GM18526 (cell line): ENCODE measurements around the gene LINGO3.

ENCODE experiments used
- POLR2A ChIP-seq: IDR thresholded peaks from 3 replicates; pipeline ENCODE4 v1.6.1; 2011; ENCODE audit not compliant: insufficient read length; ENCODE audit errors: extremely low read depth

LINGO3 gene, protein sequence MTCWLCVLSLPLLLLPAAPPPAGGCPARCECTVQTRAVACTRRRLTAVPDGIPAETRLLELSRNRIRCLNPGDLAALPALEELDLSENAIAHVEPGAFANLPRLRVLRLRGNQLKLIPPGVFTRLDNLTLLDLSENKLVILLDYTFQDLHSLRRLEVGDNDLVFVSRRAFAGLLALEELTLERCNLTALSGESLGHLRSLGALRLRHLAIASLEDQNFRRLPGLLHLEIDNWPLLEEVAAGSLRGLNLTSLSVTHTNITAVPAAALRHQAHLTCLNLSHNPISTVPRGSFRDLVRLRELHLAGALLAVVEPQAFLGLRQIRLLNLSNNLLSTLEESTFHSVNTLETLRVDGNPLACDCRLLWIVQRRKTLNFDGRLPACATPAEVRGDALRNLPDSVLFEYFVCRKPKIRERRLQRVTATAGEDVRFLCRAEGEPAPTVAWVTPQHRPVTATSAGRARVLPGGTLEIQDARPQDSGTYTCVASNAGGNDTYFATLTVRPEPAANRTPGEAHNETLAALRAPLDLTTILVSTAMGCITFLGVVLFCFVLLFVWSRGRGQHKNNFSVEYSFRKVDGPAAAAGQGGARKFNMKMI

DNA sequence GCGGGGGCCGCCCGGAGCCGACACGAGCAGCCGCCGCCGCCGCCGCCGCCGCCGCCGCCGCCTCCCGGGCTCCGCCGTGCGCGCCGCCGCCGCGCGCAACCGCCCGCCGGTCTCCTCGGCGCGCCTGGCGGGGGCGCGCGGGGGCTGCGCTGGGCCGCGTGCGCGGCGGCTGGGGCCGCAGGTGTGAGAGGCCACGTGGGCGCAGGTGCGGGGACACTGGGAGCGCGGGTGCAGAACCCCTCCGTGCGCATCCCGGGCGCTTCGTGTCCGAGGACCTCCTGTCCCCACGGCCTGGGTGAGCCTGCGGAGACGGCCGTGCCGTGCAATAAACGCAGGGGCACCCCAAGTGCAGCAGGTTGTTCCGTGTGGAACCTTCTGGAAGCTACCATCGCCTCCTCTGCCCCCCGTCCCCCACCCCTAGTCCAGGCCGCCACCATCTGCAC is at the start of gene LINGO3:
LINGO3 (minus strand) TSS at position 41 of the 443 bp plus-strand sequence. CDS start 16,378 bp downstream, outside the sequence.
- TF ChIP-seq POLR2A: no peak

DNA sequence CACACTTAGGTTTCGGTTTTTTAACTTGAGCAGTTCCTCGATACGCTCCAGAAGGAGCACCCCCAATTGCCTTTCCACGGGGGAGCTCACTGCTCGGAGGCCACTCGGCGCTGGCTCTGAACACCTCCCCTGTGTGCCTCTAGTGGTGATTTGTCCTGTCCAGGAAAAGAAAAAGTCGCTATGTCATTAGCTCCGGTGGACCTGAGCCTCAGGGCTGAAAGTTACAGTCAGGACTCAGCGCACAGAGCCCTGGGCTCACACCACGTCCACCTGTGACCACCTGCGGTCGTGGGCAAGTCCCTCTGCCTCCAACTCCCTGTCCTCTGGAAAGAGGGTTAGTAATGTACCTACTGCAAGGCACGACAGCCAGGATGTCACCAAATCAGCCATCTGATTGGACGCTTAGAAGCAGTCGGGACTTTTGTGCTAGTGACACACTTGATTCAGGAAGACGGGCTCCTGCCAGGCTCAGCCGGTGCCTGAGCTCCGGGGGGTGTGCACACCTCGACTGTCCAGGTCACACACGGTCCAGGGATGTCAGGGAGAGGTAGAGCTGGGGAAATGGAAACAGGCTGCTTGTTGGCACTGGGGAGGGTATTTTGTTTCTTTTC is 48.2 kb upstream of the LINGO3 start:
- no peak for TF ChIP-seq POLR2A

DNA sequence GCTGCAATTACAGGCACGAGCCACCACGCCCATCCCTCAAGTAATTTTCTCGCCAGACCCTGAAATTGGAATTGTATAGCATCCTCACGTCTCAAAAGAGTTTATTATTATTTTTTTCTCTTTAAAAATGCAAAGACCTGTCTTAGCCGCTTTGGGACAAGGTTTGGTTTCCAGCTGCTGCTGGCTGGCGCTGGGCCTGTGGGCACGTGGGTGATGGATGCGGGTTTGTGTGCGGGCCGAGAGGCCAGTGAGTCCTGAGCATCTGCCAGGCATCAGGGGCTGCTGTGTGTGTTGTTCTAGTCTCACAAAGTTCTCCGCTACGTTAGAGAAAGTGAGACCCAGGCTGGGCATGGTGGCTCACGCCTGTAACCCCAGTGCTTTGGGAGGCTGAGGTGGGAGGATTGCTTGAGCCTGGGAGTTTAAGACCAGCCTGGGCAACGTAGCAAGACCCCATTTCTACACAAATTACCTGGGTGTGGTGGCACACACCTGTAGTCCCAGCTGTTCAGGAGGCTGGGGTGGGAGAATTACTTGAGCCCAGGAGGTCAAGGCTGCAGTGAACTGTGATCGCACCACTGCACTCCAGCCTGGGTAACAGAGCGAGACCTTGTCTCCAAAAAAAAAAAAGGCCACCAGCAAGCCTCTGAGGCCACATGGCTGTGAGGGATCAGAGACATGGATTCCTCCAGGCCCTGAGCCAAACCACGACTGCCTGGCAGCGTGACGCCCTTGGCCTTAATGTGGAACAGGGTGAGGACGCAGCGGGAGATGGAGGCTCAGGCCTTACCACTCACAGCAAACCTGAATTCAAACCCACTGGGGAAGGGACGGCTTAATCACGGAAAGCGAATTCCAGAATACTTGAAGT is 47.4 kb upstream of the LINGO3 start:
- TF ChIP-seq POLR2A: no peak

DNA sequence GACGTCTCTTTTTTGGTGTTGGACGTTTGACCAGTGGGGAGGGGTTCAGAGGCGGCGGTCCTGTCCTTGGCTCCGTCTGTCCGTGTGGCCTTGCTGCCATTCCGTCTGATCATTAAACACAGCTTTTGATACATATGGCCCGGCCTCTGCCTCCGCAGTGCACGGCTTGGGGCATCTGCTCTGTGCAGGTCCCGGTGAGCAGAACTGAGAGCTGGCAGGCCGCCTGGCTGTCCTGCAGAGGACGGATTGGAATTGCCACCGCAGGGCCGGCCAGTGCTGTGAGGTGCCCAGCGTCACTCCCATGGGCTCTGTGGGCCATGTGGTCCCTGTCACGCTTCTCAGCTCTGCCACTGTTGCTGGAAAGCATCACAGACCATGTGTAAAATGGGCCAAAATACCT is 46.7 kb upstream of the LINGO3 start:
- no peak for TF ChIP-seq POLR2A

DNA sequence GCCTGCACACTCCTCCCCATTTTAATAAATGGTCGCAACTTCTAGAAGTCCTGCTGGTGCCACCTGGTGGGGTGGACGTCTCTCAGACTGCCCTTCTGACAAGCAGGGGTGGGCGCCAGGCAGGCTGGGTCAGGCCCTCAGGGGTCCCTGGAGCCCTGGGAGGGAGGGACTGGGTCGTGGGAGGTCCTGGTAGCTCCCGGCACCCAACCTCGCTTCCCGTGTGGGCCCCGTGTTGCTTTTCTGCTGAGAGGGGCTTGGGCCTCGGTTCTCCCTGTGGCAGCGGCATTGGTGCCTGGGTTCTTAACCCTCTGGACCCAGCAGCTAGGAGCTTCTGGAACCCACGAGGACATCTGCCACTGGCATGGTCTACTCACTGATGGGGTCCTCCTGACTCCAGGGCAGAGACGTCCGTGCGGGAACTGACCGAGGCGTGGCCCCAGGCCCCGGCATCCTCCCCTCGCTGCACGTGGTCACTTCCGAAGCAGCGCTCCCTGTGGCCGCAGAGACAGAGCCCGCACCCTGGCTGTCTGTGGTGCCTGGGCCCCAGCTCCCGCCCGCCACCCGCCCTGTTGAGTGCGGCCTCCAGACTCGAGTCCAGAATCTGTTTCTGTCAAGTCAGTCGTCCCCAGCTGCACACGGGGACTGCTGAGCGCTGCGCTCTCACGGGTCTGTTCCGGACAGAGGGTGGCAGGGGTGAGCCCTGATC is 46.1 kb upstream of the LINGO3 start:
- no peak for TF ChIP-seq POLR2A

DNA sequence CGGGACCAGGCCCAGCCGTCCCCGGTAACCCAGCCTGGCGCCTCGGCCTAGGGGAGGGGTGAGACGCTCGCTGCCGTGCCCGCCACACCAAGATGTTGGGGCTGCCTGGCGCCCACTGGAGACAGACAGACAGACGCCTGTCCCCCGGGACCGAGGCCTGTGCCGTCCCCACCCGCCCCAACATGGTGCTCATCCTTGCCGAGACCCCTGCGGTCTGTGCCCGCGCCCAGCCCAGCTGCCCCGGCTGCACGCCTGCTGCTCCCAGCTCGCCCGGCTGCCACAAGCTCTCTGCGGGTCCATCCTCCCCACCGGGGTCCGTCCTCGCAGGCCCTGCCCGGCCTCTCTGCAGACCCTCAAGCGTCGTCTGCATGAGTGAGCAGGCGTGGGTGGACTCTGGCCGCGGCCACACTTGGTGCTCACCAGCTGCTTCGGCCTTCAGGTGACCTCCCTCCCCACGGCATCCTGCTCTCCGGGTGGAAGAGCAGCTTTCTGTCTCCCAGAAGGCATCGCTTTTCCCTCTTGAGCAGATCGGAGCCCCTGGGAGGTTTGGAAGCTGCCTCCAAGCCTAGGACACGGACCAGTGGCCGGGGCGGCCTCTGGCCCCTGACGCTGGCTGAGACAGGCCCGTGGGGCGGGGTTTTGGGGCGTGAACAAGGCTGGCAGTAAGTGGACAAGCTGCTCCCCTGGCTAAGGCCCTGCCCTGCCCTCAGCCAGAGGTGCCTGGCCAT is 45.4 kb upstream of the LINGO3 start:
- TF ChIP-seq POLR2A: no peak

DNA sequence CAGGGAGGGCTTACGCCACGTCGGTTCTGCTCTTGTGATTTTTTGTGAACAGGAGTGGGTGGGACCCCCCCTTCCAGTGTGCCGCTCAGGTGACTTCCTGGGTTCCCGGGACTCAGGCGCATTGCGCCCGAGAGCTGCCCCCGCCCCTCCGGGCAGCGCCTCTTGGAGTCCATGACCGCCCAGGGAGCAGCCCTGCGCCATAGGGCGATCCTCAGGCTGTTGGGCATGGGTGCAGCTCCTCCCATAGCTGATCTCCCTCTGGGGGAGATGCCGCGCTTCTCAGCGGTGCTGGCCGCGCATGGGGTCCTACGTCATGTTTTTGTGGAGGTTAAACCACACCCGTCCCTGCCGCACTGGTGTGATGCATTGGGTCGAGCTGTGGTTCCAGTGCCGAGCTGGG is 44.2 kb upstream of the LINGO3 start:
- no peak for TF ChIP-seq POLR2A

DNA sequence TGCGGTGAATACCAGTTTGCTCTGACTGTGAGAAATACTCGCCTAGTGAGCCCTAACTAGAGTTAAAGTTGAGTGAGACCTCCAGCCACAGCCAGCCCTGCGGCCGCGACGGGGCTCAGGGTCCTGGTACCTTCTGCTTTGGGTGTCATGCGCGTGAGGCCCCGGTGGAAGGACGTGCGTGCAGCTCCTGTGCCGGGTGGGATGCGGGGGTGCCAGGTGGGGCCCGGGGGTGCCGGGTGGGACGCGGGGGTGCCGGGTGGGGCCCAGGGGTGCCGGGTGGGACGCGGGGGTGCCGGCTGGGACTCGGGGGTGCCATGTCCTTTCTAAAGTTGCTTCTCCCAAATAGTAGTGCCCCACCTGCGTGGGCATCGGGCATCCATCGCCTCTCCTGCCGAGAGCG is 43.6 kb upstream of the LINGO3 start:
- TF ChIP-seq POLR2A: no peak

DNA sequence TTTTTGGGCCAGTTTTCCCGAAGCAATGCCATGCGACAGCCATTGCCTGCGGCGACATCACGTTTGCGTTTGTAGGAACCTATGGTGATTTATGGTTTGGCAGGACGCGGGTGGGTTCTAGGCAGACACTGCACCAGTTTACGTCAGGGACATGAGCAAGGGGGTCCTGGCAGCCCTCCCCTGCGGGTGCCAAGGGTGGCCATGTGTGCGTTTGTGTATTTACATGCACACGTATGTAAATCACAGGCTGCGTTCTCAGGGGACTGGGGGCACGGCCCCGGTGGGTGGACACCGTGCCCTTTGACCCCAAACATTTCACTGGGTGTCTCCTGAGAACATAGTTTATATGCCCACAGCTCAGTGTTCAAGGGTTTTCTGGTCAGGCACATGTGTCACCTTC is 42.7 kb upstream of the LINGO3 start:
- no peak for TF ChIP-seq POLR2A

DNA sequence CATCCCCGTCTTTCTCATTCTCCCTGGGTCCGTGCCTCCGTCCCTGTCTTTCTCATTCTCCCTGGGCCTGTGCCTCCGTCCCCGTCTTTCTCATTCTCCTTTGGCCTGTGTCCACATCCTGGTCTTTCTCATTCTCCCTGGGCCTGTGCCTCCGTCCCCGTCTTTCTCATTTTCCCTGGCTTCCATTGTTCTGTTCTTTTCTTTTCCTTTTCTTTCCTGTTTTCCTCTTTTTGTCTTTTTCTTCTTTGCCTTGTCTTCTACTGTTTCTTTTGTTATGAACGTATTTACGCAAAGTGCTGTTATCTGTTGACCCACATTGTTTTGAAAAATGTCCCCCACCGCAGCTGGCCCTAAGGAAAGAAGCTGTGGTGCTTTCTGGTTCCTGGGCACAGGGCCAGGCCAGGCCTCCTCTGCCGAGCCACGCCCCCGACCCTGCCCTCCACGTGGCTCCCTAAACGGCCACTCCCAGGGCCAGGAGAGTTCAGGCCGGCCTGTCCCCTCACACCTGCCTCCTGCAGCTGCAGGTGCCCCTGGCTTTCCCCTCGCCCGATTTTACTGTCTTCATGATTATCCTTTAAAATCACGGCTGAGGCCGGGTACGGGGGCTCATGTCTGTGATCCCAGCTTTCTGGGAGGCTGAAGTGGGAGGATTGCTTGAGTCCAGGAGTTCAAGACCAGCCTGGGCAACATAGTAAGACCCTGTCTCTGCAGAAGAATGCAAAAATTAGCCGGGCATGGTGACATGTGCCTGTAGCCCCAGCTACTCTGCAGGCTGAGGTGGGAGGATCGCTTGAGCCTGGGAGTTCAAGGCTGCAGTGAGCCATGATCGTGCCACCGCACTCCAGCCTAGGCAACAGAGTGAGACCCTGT is 38.1 kb upstream of the LINGO3 start:
- TF ChIP-seq POLR2A: no peak

DNA sequence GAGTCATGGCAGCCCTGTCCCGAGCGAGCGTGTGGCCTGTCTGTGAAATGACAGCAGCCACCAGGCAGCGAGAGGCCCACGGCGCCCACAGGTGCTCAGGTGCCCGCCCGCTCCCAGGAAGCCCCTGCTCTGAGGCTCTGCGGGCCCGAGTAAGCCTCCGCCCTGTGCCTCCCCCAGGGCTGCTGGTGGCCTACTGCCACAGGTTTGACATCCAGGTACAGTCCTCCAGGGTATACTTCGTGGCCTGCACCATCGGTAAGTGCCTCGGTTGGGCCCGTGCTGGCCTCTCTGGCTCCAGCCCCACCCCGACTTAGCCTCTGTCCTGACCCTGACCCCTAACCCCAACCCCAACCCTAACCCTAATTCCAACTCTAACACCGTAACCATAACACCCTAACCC is 37.1 kb upstream of the LINGO3 start:
- TF ChIP-seq POLR2A: no peak

DNA sequence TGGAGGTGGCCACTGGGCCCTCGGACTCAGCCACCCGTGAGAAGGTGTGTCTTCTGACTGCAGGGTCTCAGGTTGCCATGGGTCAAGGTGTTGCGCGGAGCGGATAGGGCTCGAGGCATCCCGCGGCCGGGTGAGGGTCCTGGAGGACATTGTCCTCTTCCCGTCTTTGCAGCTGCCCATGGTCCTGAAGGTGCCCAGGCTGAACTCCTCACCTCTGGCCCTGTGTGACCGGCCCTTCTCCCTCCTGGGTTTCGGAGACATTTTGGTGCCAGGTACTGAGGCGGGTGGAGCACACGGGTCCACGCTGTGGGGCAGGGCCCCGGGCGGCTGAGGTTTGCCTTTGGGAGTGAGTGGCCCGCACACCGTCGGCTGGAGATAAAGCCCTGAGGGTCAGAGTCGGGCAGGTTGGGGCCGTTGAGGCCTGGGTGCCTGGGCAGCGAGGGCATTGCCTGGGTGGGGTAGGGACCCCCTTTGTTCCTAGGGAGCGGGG is 36.5 kb upstream of the LINGO3 start:
- no peak for TF ChIP-seq POLR2A

DNA sequence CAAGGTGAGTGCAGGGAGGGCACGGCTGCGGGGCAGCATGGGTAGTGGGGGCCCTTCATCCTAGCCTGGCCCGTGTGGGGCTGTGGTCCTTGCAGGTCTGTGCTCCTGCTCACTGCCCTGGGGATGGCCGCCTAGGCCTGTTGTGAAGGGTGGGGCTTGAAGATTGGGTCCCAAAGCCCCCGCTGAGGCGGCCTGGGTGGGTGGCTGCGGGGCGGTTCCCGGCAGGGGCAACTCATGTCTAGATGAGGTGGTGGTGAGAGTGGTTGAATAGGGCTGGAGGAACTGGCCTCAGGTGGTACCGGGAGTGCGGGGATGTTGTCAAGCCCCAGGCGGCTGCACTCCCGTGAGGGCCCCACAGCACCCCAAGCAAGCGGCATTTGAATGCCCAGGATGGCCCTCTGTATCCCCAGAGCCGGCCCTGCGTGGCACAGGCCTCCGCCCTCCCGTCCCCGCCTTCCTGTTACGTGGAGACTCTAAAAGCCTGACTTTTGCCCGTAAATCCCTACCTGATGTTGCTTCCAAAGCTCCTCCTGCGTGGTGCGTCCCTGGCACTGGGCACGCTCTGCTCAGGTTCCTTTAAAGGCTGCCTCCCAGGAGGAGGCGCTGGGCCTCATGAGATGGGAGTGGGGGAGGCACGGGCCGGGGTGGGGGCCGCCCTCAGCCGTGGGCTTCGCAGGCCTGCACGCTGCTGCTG is 35.5 kb upstream of the LINGO3 start:
- TF ChIP-seq POLR2A: no peak
